ENCODE data around the gene NDUFA7. TPM values are rescaled to one million over a fixed set of nuclear protein-coding genes. Genes with fewer than 3 reads are reported as not detected.

The NDUFA7 gene
- total and polyA plus RNA-seq, 2 of the 13 experiments (the other 11 are each of a cell fraction or from before 2014, with no cell fraction given) = 64.5 to 71.5 TPM

- TF ChIP-seq, protein P1, sequence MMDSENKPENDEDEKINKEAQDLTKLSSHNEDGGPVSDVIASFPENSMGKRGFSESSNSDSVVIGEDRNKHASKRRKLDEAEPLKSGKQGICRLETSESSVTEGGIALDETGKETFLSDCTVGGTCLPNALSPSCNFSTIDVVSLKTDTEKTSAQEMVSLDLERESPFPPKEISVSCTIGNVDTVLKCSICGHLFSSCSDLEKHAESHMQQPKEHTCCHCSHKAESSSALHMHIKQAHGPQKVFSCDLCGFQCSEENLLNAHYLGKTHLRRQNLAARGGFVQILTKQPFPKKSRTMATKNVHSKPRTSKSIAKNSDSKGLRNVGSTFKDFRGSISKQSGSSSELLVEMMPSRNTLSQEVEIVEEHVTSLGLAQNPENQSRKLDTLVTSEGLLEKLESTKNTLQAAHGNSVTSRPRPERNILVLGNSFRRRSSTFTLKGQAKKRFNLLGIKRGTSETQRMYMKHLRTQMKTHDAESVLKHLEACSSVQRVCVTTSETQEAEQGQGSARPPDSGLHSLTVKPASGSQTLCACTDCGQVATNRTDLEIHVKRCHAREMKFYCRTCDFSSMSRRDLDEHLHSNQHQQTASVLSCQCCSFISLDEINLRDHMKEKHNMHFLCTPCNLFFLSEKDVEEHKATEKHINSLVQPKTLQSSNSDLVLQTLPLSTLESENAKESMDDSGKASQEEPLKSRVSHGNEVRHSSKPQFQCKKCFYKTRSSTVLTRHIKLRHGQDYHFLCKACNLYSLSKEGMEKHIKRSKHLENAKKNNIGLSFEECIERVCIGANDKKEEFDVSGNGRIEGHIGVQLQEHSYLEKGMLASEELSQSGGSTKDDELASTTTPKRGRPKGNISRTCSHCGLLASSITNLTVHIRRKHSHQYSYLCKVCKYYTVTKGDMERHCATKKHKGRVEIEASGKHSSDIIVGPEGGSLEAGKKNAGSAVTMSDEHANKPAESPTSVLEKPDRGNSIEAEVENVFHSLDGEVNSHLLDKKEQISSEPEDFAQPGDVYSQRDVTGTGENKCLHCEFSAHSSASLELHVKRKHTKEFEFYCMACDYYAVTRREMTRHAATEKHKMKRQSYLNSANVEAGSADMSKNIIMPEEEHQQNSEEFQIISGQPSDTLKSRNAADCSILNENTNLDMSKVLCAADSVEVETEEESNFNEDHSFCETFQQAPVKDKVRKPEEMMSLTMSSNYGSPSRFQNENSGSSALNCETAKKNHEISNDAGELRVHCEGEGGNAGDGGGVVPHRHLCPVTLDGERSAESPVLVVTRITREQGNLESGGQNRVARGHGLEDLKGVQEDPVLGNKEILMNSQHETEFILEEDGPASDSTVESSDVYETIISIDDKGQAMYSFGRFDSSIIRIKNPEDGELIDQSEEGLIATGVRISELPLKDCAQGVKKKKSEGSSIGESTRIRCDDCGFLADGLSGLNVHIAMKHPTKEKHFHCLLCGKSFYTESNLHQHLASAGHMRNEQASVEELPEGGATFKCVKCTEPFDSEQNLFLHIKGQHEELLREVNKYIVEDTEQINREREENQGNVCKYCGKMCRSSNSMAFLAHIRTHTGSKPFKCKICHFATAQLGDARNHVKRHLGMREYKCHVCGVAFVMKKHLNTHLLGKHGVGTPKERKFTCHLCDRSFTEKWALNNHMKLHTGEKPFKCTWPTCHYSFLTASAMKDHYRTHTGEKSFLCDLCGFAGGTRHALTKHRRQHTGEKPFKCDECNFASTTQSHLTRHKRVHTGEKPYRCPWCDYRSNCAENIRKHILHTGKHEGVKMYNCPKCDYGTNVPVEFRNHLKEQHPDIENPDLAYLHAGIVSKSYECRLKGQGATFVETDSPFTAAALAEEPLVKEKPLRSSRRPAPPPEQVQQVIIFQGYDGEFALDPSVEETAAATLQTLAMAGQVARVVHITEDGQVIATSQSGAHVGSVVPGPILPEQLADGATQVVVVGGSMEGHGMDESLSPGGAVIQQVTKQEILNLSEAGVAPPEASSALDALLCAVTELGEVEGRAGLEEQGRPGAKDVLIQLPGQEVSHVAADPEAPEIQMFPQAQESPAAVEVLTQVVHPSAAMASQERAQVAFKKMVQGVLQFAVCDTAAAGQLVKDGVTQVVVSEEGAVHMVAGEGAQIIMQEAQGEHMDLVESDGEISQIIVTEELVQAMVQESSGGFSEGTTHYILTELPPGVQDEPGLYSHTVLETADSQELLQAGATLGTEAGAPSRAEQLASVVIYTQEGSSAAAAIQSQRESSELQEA (CRISPR knock-in tag; IDR thresholded peaks at IDR 0.05; ENCODE audit: not compliant biosample characterization) = peak; percentile 44
- TF ChIP-seq, protein P2, sequence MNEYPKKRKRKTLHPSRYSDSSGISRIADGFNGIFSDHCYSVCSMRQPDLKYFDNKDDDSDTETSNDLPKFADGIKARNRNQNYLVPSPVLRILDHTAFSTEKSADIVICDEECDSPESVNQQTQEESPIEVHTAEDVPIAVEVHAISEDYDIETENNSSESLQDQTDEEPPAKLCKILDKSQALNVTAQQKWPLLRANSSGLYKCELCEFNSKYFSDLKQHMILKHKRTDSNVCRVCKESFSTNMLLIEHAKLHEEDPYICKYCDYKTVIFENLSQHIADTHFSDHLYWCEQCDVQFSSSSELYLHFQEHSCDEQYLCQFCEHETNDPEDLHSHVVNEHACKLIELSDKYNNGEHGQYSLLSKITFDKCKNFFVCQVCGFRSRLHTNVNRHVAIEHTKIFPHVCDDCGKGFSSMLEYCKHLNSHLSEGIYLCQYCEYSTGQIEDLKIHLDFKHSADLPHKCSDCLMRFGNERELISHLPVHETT (CRISPR knock-in tag; conservative IDR thresholded peaks at IDR 0.05) = peak; percentile 71; the same call in 1 of the 2 replicates
- TF ChIP-seq, protein P3, sequence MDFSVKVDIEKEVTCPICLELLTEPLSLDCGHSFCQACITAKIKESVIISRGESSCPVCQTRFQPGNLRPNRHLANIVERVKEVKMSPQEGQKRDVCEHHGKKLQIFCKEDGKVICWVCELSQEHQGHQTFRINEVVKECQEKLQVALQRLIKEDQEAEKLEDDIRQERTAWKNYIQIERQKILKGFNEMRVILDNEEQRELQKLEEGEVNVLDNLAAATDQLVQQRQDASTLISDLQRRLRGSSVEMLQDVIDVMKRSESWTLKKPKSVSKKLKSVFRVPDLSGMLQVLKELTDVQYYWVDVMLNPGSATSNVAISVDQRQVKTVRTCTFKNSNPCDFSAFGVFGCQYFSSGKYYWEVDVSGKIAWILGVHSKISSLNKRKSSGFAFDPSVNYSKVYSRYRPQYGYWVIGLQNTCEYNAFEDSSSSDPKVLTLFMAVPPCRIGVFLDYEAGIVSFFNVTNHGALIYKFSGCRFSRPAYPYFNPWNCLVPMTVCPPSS (IDR thresholded peaks at IDR 0.05) = no peak
- TF ChIP-seq ZNF318 (CRISPR knock-in tag; IDR thresholded peaks at IDR 0.05) (peak; percentile 42; the same call in 1 of the 2 replicates), NR2C2 (CRISPR knock-in tag; IDR thresholded peaks at IDR 0.05; ENCODE audit: borderline replicate concordance) (peak; percentile 66; the same call in 1 of the 2 replicates), ZNF772 (CRISPR knock-in tag; IDR thresholded peaks at IDR 0.05) (peak; percentile 93; the same call in 1 of the 2 replicates)
These were observed at the start of gene NDUFA7, which contains the start of gene RPS28 (continued) for GRCh38 chr19:8321067-8321985.

Measured in HepG2 (cell line).